Epithelial cell of esophagus (primary cell): ENCODE measurements around the gene MIEF2.

ENCODE experiments used
- DNase-seq: peaks from one replicate; pipeline ENCODE4 v3.0.0; 2010; ENCODE audit warnings: low read depth
- H3K4me3 ChIP-seq: 2 replicates; pipeline ENCODE4 v1.5.1; 2011; ENCODE audit warnings: mild to moderate bottlenecking, low read length, control low read depth
- TF ChIP-seq, protein P1 (sequence below): IDR thresholded peaks from 2 replicates; pipeline ENCODE4 v1.5.1; 2011; ENCODE audit warnings: low read depth, mild to moderate bottlenecking, low read length, control low read depth, inconsistent platforms; ENCODE audit not compliant: insufficient read depth; ENCODE audit errors: missing control alignments

MIEF2 gene

DNA sequence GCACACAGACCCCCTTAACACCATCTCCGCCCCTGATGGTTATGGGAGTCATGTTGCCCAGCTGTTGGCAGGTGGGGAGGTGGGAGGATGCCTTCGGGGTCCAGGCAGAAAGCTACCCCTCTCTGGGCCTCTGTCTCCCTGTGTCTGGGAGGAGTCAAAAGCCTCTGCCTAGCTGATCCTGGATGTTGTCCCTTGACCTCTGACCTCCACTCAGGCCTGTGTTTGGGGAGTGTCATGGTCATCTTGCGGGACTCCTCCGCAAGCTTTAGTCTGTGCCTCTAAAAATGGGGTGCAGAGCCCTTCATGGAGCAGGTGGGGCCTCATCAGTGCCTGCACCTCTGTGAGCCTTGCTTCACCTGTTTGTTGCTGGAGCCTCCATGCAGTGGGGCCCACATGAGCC, 31.2 kb upstream of the MIEF2 start:
- no peak overlapping the region for H3K4me3 ChIP-seq
- DNase-seq: no peak
- TF ChIP-seq, protein P1, sequence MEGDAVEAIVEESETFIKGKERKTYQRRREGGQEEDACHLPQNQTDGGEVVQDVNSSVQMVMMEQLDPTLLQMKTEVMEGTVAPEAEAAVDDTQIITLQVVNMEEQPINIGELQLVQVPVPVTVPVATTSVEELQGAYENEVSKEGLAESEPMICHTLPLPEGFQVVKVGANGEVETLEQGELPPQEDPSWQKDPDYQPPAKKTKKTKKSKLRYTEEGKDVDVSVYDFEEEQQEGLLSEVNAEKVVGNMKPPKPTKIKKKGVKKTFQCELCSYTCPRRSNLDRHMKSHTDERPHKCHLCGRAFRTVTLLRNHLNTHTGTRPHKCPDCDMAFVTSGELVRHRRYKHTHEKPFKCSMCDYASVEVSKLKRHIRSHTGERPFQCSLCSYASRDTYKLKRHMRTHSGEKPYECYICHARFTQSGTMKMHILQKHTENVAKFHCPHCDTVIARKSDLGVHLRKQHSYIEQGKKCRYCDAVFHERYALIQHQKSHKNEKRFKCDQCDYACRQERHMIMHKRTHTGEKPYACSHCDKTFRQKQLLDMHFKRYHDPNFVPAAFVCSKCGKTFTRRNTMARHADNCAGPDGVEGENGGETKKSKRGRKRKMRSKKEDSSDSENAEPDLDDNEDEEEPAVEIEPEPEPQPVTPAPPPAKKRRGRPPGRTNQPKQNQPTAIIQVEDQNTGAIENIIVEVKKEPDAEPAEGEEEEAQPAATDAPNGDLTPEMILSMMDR: no peak

- TF ChIP-seq, protein P1: no peak
- DNase-seq: no peak
- H3K4me3 ChIP-seq: no peak overlapping the region
These were observed 30.7 kb upstream of the MIEF2 start for GRCh38 chr17:18229771-18230170.

DNA sequence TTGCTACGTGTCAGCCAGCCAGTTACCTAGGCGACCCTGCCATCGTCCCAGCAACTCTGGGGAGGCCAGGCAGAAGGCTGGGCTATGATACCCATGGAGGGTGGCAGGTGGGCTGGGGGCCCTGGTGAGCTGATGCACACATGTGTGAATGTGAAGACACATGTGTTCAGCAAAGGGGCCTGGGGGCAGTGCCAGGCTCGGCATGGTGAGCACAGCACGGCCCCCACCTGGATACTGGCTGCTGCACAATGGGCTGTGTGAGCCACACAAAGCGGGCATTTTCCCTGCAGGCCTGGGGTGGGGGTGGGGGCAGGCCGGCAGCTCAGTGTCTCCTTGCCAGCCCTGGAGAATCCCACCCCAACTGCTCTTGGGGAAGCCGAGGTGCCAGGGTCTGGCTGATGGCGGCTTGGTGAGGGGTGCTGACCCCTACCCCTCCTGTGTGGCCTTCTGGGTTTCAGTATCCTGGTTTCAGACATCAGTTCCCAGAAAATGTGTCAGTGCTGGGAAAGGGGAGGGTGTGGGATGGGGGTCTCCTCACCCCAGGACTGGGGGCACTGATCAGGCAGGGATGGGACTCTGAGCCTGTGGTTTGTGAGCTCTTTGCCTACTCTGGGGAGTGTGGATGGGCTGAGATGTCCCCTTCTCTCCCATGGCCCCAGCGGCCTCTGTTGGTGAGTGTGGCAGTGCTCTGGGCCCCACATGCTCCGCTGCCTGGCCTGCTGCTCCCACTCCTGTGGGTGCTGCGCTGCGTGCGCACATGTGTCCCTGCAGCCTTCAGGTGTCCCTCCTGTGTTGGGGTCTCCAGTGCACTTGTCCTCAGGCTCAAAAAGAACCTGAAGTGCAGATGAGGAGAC, 29.9 kb upstream of the MIEF2 start:
- no peak for DNase-seq
- TF ChIP-seq, protein P1: no peak
- no peak overlapping the region for H3K4me3 ChIP-seq

DNA sequence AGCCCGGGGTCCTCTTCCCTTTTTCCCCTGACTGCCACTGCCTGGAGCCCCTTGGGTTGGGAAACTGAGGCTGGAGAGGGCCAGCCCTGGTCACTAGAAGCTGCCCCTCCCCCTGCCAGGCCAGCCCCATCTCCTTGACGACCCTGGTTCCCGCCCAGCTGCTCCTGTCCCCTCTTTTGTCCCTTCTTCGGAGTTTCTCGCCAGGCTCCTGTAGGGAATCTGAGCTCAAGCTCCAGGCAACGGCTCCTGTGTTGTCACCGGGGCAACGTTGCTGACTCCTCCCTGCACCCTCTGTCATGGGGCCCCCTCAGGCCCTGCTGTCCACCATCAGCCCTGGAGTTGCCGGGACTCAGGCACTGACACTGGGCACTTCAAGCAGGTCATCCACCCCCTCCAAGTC, 29.3 kb upstream of the MIEF2 start:
- no peak overlapping the region for H3K4me3 ChIP-seq
- no peak for DNase-seq
- TF ChIP-seq, protein P1: no peak

DNA sequence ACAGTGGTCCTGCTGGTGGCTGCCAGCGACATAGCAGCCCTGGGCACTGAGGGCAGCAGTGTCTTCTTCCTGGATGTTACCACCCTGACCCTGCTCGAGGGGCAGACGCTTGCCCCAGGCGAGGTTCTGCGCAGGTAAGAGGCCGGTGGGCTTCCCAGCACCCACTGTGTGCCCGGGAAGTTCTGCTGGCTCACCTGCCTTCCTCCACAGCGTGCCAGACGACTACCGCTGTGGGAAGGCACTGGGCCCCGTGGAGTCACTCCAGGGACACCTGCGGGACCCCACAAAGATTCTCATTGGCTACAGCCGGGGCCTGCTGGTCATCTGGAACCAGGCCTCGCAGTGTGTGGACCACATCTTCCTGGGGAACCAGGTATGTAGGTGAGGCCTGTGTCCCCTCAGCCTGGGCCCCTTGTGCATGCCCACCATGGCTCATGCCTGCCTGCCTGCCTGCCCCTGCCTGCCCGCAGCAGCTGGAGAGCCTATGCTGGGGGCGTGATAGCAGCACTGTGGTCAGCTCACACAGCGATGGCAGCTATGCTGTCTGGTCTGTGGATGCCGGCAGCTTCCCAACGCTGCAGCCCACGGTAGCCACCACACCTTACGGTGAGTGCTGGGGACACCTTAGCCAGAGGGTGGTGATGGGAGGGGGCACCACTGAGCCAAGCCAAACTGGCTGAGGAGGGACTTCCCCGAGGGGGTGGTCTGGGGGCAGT, 26.5 kb upstream of the MIEF2 start:
- no peak overlapping the region for H3K4me3 ChIP-seq
- TF ChIP-seq, protein P1: no peak
- DNase-seq: no peak

DNA sequence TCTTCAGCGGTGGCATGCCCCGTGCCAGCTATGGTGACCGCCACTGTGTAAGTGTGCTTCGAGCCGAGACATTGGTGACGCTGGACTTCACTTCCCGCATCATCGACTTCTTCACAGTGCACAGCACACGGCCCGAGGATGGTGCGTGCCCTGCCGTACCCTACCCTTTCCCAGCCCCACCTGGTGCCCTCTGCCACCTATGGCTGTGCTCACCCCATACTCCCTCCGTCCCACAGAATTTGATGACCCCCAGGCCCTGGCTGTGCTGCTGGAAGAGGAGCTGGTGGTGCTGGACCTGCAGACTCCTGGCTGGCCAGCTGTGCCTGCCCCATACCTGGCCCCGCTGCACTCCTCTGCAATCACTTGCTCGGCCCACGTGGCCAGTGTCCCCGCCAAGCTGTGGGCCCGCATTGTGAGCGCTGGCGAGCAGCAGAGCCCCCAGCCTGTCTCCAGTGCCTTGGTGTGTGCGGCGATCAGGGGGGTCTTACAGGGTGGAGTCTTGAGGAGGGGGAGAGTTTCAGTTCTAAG, 25.5 kb upstream of the MIEF2 start:
- TF ChIP-seq, protein P1: no peak
- DNase-seq: no peak
- H3K4me3 ChIP-seq: no peak overlapping the region
